GM21526 (cell line): ENCODE results near the gene RHBG.
A peak's percentile ranks its signal among the peaks of the same experiment; 100 is the strongest.
"Not testable (repeated sequence)": the region's sequence is repeated elsewhere in the genome, so short reads cannot be mapped to it uniquely, and the experiment has no call there.

Source experiments
- ATAC-seq: cut with Tn5 transposase; IDR thresholded peaks from one replicate; pipeline ENCODE4 v1.9.1; 2021; ENCODE audit warnings: moderate library complexity; ENCODE audit not compliant: unreplicated experiment, low FRiP score

Gene RHBG, protein sequence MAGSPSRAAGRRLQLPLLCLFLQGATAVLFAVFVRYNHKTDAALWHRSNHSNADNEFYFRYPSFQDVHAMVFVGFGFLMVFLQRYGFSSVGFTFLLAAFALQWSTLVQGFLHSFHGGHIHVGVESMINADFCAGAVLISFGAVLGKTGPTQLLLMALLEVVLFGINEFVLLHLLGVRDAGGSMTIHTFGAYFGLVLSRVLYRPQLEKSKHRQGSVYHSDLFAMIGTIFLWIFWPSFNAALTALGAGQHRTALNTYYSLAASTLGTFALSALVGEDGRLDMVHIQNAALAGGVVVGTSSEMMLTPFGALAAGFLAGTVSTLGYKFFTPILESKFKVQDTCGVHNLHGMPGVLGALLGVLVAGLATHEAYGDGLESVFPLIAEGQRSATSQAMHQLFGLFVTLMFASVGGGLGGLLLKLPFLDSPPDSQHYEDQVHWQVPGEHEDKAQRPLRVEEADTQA

DNA sequence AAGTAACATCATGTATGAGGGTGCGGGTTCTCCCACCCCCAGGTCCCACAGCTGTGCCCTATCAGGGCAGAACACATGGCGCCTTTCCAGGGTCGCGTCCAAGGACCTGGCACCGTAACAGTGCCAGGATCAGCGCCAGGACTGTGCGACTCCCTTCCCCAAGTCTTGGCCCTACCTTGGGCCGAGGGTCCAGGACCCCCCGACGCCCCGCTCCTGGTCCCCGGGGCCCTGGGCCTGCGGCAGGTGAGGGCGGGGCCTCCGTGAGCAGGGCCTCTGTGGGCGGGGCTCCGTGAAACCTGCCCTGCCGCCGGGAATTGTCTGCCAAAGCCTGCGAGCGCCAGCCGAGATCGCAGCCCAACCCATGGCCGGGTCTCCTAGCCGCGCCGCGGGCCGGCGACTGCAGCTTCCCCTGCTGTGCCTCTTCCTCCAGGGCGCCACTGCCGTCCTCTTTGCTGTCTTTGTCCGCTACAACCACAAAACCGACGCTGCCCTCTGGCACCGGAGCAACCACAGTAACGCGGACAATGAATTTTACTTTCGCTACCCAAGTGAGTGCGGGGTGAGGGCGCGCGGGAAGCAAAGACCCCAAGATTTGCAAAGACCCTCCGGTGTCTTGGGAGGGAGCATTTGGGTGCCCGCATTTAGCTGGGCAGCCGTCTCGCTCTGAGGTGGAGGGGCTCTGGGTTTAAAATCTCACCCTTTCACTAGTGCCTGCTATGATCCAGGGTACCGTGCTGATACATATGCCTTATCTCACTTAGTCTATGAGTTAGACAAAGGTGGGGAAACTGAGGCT lies at the start of gene RHBG:
Gene RHBG (plus strand): TSS at position 323 of the 796 bp plus-strand sequence. CDS start 39 bp downstream, at position 362.
- no peak for ATAC-seq

DNA sequence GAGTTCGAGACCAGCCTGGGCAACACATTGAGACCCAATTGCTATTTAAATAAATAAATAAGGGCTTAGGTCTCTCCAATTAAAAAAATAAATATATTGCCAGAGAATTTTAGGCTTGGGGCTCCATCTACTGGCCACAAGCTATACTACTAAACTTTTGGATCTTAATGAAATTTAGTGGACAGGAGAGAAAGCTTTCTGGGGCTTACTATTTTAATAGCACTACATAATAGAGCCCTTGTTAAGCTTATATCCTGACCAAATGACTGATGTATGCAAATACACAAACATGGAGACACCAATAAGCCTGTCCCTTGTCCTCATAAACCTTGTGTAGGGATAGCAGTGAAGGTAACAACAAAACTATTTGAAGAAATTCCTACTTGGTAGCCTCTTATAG lies 49.3 kb upstream of the RHBG start:
- ATAC-seq = no peak

DNA sequence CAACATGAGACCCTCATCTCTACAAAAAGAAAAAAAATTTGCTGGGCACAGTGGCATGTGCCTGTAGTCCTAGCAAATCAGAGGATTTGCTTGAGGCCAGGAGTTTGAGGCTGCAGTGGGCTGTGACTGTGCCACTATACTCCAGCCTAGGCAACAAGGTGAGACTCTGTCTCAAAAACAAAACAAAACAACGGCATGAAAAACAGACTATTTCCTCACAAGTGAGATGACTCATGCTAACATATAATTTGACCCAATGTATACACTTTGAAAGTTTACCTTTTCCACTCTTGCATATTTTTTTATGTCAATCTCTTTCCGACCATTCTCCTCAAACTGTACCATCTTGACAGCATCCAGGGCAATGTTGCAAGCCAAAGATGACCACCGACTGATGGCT lies 48.5 kb upstream of the RHBG start:
- no peak for ATAC-seq

DNA sequence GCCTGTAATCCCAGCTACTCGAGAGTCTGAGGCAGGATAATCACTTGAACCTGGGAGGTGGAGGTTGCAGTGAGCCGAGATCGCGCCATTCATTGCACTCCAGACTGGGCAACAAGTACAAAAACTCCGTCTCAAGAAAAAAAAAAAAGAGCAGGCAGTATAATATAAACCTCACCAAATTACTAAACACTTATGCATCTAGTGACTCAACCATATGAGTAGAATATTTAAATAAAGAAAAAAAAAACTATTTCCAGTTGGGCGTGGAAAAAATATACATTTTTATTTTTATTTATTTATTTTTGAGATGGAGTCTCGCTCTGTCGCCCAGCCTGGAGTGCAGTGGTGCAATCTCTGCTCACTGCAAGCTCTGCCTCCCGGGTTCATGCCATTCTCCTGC lies 45.8 kb upstream of the RHBG start:
- not testable (repeated sequence) for ATAC-seq

DNA sequence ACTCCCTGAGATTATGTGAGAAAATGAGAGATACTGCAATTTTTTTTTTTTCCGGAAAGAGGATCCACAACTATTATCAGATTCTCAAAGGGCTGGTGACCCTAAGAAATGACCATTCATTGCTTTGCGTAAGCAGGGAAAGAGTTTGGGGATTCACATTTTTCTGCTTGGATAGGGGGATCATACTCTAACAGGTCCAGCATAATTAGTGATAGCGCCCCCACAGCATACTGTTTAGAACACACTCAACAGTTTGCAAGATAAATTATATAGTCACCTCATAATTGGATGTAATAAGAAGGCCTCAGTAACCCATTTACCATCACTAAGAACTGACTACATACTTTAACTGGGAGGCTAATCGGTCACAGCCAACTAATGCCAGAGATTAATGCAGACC lies 32.8 kb upstream of the RHBG start:
- ATAC-seq = no peak

DNA sequence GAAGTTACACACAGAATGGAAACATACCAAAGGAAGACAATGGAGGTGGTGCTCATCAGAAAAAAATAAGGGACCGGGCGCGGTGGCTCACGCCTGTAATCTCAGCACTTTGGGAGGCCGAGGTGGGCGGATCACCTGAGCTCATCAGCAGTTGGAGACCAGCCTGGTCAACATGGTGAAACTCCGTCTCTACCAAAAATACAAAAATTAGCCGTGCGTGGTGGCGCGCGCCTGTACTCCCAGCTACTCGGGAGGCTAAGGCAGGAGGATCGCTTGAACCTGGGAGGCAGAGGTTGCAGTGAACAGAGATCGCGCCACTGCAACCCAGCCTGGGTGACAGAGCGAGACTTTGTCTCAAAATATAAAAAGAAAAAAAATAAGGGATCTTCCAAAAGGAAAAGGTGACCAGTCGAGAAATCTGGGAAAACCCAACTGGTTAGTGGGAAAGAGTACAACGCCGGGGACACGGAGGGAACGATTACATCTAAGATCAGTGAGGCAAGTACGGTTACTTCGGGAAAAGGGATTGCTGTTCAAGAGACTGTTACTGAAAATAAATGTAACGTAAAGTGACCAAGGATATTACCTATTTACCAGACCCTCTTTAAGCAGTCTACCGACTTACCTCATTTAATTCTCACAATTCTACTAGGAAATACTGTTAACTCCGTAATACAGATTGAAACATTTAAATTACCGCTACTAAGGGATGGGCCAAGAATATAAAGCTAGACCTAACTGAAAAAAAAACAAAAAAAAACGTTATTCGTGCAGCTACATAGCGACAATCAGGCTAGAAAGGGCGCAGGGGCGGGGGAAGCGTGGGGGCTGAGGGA lies 31.7 kb upstream of the RHBG start:
- ATAC-seq = no peak

DNA sequence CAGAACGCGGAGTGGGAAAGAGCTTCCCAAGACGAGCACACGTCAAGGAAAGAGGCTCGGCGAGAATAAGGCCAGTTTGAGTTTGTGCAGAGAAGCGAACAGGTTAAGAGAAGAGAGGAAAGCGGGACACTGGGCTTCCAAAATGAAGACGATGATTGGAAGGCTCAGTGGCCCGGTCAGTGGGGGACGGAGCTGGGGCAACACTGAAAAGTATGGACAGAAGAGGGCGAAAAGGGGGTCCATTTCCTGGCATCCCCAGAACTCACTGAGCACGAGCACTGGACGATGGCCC lies 31.2 kb upstream of the RHBG start:
- no peak for ATAC-seq

DNA sequence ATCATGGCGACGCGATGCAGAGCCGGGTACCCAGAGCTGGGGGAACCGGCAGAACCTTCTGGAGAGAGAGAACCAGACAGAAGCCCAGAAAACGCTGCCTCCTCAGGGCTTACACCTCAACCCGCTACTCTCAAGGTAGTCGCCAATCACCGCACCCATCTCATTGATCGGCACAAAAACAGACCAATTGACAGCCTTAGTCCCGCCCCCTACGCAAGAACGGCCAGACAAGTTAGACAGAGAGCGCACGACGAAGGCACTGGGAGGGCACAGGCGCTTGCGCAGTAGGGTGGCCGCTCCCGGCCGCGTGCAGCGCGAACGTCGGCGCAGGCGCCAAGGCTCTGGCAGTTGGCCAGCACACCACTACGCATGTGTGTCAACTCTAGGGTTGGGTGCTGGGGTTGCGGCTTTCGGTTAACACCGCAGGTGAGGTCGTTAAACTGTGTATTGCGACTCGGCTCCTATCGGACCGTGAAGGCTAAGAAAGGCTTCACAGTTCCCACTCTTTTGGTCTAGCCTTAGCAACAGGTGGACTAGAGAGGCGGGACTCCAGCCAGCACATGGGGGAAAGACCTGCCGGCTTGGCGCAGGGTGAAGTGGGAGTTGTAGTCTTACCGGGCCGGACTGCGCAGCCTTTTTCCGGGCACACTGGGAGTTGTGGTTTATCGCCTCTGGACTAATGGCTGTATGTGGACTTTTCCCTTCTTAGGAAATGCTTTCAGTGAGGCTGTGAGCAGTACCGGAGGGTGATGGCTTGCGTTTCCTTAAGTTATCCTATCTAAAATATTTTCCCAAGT lies 30.6 kb upstream of the RHBG start, which contains the start of the genes CCT3 and TSACC:
Gene CCT3 (minus strand): TSS at position 113 of the 797 bp plus-strand sequence. CDS start 108 bp downstream, at position 5.
Gene TSACC (plus strand): TSS at position 347 of the 797 bp plus-strand sequence. CDS start 1,232 bp downstream, outside the sequence.
- peak; percentile 89 for ATAC-seq

DNA sequence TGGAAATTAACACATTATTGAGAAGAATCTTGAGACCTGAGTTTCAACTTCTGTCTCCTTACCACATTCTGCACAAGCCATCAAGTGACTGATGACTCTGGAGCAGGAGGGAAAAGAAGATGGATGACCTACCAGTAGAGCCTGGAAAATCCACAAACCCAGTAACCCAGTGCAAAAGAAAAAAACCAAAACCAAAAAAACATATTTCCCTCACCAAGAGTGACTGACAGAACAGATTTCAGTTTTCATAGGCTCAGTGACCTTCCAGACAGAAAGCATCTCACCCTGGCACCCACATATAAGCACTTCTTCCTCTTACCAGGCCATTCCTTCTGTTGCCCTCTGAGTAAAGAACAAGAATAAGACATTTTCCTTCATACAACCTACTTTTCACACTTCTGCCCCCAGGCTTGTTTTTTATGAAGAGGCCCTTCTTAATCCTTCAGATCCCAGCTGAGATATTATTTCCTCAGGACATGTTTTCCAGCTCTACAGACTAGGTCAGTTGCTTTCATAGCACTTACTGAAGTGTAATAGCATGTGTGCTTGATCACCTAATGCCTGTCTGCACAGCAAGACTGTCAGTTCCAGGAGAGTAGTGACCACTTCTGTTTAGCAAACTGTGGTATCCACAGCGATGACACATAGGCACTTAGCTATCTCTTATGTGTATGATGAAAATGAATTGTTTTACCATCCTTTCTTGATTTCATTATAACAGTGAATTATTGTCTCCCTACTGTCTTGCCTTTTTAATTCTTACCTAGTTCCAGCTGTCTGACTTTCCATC lies 26.6 kb upstream of the RHBG start:
- no peak for ATAC-seq

DNA sequence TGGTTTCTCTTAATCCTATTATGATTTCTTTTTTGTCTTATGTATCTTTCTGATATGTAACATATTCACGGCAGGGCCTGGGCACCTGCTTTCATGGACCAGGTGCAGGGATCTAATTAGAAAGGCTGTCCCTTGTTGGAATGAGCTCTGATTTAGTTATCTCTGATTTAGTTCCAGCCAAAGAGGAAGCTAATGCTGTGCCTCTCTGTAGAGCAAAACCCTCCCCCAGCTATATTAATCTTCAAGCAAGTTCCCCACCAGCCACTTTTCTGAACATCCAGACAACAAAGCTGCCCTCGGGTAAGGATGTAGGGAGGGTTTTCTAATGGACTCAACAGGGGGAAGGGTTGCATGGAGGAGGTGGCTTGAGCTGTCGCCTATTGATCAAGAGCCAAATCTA lies 24.6 kb upstream of the RHBG start:
- no peak for ATAC-seq

DNA sequence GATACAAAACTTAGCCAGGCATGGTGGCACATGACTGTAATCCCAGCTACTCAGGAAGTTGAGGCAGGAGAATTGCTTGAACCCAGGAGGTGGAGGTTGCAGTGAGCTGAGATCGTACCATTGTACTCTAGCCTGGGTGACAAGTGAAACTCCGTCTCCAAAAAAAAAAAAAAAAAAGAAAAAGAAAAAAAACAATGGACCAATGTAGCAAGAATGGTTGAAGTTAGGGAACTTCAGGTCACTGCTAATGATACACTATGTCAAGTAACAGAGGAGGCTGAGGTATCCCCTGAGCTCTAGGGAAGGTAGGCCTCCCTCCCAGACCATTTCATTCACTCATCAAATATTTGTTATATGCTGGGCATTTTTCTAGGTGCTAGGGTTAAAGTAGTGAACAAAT lies 23.0 kb upstream of the RHBG start:
- ATAC-seq = not testable (repeated sequence)

DNA sequence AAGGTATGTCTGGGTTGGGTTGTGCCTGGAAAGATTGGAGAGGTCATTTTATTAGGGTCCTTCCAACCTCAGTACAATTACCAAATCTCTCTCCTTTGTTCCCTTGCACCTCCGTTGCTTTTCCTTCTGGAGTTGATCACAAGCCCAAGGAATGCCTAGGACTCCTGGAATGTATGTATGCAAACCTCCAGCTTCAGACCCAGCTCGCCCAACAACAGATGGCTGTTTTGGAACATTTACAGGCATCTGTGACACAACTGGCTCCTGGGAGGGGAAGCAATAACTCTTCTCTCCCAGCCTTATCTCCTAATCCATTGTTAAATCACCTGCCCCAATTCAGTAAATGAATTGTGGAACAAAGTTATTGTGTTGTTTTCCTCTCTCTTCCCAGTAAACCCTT lies 22.4 kb upstream of the RHBG start:
- ATAC-seq = no peak

DNA sequence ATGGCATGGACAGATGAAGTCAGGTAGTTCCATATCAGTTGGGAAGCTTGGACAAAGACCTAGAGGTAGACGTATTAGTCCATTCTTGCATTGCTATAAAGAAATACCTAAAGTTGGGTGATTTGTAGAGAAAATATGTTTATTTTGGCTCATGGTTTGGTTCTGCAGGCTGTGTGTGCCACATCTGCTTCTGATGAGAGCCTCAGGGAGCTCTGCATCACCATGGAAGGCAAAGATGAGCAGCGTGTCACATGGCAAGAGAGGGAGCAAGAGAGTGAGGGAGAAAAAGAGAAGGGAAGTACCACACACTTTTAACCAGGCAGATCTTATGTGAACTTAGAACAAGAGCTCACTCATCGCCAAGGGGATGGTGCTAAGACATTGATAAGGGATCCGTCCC lies 21.7 kb upstream of the RHBG start:
- no peak for ATAC-seq

DNA sequence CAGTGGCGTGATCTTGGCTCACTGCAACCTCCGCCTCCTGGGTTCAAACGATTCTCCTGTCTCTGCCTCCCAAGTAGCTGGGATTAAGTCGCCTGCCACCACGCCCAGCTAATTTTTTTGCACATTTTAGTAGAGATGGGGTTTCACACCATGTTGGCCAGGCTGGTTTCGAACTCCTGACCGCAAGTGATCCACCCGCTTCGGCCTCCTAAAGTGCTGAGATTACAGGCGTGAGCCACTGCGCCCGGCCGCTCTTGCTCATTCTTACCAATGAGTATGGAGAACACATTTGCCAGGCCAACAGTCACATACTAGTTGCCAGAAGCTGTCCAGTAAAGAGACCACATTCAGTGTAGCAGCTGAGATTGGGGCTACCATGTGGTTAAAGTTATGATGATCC lies 16.5 kb upstream of the RHBG start:
- not testable (repeated sequence) for ATAC-seq

DNA sequence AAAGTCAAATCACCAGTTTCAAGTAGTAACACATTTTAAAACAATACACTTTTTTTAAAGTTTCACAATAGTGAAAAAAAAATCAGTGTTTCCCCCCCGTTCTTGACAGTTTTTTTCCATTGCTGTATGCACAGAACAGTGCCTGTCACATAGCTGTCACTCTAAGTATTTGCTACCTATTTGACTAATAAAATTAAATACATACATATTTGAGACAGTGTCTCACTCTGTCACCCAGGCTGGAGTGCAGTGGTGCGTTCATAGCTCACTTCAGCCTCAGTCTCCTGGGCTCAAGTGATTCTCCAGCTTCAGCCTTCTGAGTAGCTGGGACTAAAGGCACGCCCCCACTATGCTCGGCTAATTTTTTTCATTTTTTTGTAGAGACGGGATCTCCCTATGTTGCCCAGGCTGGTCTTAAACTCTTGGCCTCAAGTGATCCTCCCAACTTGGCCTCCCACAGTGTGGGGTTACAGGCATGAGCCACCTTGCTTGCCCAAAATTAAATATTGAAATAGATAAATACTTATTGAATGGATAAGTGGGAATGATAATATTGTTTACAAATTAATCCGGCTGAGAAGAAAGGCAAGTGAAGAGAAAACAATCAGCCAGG lies 12.6 kb upstream of the RHBG start:
- no peak for ATAC-seq

DNA sequence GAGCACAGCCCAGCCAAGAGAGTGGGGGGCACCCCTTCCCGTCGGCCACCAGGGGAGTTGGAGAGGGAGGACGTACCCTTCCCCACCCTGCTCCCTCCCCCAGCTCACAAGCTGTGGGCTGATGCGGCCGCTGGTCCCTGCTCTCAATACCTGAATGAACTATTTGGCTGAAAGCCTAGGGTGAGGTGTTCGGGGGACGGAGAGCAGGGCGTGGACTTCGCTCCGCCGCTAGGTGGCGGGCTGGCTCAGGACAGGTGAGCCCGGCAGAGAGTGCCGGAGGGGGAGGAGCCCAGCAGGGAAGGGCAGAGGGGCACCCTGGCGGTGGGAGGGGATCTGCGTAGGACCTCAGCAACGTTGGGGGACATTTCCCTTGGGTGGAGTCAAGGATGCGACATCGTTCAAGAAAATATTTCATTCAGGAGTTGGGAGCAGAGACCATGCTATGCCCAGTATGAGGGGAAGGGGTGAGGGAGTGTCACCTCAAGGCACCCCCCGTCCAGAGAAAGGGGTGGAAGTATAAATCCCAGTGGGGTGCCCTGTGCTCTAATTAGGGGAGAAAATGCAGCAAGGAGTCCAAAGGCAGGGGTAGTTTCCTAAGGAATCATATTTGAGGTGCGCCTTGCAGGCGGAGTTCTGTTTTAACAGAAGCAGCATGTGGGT lies 12.0 kb upstream of the RHBG start:
- ATAC-seq = peak; percentile 55

DNA sequence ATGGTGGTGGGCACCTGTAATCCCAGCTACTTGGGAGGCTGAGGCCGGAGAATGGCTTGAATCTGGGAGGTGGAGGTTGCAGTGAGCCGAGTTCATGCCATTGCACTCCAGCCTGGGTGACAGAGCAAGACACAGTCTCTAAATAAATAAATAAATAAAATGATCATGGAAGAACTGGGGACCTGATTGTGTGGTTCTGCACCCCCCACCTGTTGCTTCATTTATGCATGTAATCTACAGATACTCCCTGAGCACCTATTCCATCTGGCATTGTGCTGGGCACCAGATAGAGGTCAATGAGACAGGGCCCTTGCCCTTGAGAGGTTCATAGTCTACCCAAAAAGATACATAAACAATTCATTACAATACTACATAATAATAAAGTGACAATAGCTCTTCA lies 11.0 kb upstream of the RHBG start:
- ATAC-seq = no peak

DNA sequence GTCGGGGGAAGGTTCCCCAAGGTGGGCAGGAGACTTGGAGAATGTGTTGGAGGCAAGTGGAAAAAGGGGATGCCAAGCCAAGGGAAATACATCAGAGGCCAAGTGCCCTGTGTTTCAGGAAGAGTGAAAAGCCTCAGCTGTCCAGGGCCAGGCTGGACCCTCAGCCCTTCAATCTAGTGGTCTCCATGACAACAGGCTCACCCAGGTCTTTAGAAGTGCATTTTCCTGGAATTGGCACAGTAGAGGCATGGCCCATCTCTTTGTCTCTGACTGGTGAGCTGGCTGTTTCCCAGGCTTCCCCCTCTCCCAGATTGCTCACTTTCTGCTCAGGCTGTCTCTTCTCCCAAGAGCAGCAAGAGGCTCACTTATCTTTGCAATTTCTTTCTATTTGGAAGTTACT lies 10.4 kb upstream of the RHBG start:
- ATAC-seq = no peak
